ENCODE data around the gene HES5.

- TF ChIP-seq EZH2 (IDR thresholded peaks at IDR 0.05; ENCODE audit: insufficient read depth, poor library complexity, severe bottlenecking) (no peak), EZH2phosphoT487 (IDR thresholded peaks at IDR 0.05; ENCODE audit: insufficient read depth, low read depth) (no peak)
Observed at GRCh38 chr1:2495026-2495425, 35.0 kb downstream of the HES5 start.

All from GM23248 (cell line).